ENCODE results near the gene CDC14A. TPM values are rescaled to one million over a fixed set of nuclear protein-coding genes. Genes with fewer than 3 reads are reported as not detected.

Gene CDC14A
- polyA plus RNA-seq, 1 donor from 2014 or later = 2.7 TPM

DNA sequence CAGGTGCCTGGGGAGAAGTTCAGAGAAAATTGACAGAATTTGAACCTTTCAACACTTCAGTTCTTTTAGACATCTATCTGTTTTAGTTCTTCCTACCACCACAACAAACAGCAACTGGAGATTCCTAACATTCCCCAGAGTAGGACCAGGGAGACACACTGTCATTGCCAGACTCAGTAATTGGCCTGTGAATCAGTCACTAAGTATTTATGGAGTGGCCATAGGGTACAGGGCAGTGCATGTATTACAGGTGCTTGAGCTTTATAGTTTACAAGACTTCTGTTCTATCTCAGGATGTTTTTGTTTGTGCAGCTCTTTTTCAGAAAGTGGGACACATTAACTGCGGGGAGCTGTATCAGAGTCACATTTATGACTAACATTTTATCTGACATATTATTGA is 1.7 kb downstream of the CDC14A start (continued):
- TF ChIP-seq, protein P1, sequence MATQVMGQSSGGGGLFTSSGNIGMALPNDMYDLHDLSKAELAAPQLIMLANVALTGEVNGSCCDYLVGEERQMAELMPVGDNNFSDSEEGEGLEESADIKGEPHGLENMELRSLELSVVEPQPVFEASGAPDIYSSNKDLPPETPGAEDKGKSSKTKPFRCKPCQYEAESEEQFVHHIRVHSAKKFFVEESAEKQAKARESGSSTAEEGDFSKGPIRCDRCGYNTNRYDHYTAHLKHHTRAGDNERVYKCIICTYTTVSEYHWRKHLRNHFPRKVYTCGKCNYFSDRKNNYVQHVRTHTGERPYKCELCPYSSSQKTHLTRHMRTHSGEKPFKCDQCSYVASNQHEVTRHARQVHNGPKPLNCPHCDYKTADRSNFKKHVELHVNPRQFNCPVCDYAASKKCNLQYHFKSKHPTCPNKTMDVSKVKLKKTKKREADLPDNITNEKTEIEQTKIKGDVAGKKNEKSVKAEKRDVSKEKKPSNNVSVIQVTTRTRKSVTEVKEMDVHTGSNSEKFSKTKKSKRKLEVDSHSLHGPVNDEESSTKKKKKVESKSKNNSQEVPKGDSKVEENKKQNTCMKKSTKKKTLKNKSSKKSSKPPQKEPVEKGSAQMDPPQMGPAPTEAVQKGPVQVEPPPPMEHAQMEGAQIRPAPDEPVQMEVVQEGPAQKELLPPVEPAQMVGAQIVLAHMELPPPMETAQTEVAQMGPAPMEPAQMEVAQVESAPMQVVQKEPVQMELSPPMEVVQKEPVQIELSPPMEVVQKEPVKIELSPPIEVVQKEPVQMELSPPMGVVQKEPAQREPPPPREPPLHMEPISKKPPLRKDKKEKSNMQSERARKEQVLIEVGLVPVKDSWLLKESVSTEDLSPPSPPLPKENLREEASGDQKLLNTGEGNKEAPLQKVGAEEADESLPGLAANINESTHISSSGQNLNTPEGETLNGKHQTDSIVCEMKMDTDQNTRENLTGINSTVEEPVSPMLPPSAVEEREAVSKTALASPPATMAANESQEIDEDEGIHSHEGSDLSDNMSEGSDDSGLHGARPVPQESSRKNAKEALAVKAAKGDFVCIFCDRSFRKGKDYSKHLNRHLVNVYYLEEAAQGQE (IDR thresholded peaks at IDR 0.05; ENCODE audit: borderline replicate concordance) = no peak
- no peak for TF ChIP-seq SMC3 (conservative IDR thresholded peaks at IDR 0.05; ENCODE audit: poor library complexity)

DNA sequence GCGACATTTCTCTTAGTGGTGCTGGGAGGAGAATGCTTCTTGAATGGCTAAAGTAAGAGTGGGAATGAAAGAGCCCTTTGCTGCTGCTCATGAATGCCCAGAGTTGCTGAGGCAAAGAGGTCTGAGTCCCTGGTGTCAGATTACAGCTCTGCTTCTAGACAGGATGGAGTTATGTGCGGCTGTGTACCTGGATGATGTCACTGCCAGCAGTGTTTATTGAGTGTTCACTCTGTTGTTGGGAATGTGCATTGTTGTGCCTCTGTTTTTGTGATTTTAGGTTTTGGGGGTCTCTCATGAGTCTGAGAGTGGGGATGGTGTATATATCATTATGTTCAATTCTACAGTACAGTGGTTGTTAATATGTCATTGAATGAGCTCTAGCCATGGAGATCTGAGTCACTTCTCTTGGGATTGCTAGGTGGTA is 2.7 kb downstream of the CDC14A start:
- Histone ChIP-seq H3K36me3 (ENCODE audit: insufficient read depth, low read length) (no peaks in the 10 kb centered on the region), H3K79me2 (replicated peaks; ENCODE audit: insufficient read depth, low read length) (peaks cover 49% of the 10 kb centered on the region), H3K4me3 (ENCODE audit: low read length) (peak overlapping the region; percentile 90), H4K20me1 (ENCODE audit: insufficient read depth) (no peaks in the 10 kb centered on the region), H3K9me3 (ENCODE audit: low read length) (no peaks in the 10 kb centered on the region), H3F3A (ENCODE audit: insufficient read depth, low read length, poor library complexity, severe bottlenecking) (no peaks in the 10 kb centered on the region), H3K9ac (ENCODE audit: low read length) (peak overlapping the region; percentile 2), H2AFZ (ENCODE audit: low read depth, low read length) (no peak overlapping the region), H3K4me2 (ENCODE audit: low read length) (no peak overlapping the region), H3K9me2 (ENCODE audit: insufficient read depth, low read length) (no peaks in the 10 kb centered on the region), H3K27ac (ENCODE audit: low read length) (no peak overlapping the region), H3K27me3 (ENCODE audit: insufficient read depth, low read depth, low read length) (no peaks in the 10 kb centered on the region)
- TF ChIP-seq POLR2AphosphoS5 (IDR thresholded peaks at IDR 0.05) (no peak), TAF1 (IDR thresholded peaks at IDR 0.05; ENCODE audit: low read depth) (no peak), EZH2 (IDR thresholded peaks at IDR 0.05; ENCODE audit: borderline replicate concordance, insufficient read depth, low read length, poor library complexity, severe bottlenecking) (no peak), MXI1 (conservative IDR thresholded peaks at IDR 0.05; ENCODE audit: poor library complexity, severe bottlenecking) (no peak), EP300 (conservative IDR thresholded peaks at IDR 0.05; ENCODE audit: poor library complexity, severe bottlenecking) (no peak), SMC3 (conservative IDR thresholded peaks at IDR 0.05; ENCODE audit: poor library complexity) (no peak), RAD21 (conservative IDR thresholded peaks at IDR 0.05) (no peak)
- TF ChIP-seq, protein P2, sequence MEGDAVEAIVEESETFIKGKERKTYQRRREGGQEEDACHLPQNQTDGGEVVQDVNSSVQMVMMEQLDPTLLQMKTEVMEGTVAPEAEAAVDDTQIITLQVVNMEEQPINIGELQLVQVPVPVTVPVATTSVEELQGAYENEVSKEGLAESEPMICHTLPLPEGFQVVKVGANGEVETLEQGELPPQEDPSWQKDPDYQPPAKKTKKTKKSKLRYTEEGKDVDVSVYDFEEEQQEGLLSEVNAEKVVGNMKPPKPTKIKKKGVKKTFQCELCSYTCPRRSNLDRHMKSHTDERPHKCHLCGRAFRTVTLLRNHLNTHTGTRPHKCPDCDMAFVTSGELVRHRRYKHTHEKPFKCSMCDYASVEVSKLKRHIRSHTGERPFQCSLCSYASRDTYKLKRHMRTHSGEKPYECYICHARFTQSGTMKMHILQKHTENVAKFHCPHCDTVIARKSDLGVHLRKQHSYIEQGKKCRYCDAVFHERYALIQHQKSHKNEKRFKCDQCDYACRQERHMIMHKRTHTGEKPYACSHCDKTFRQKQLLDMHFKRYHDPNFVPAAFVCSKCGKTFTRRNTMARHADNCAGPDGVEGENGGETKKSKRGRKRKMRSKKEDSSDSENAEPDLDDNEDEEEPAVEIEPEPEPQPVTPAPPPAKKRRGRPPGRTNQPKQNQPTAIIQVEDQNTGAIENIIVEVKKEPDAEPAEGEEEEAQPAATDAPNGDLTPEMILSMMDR (IDR thresholded peaks at IDR 0.05; ENCODE audit: poor library complexity, severe bottlenecking) = no peak
- TF ChIP-seq, protein P1 (IDR thresholded peaks at IDR 0.05; ENCODE audit: borderline replicate concordance) = no peak
